Head of caudate nucleus (tissue), 42 donors: Measurements from ENCODE around the gene ZNF8.
A peak's percentile ranks its signal among the peaks of the same experiment; 100 is the strongest.
"Not testable (repeated sequence)": the region's sequence is repeated elsewhere in the genome, so short reads cannot be mapped to it uniquely, and the experiment has no call there.

Experiments used
- DNase-seq, 42 donors: peaks; one replicate each; pipeline versions ENCODE4 v3.0.0 to v3.0.0-alpha.2; 2020 to 2021; ENCODE audit warnings: mixed read lengths in 7 of 42
- intact Hi-C: fragments of 100-400 bp; cut with DNase I; formaldehyde crosslinking; loops from one replicate; pipeline ENCODE4 v1.15.0; 2022

The ZNF8 gene

DNA sequence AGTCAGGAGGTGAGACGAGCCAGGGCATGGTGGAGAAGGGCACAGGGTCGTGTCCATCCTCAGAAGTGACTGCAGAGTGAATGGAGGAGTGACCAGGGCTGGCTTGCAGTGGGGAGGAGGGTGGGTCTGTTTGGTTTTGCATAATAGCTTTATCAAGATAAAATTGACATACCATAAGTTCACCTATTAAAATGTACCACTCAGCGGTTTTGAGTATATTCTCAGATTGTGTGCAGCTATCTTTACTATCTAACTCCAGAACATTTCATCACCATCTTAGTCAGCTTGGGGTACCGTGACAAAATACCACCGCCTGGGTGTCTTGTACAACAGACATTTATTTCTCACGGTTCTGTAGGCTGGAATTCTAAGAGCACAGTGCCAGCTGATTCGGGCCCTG is 13.2 kb downstream of the ZNF8 start:
- intact Hi-C loops: no loop called here
- no peak for DNase-seq

DNA sequence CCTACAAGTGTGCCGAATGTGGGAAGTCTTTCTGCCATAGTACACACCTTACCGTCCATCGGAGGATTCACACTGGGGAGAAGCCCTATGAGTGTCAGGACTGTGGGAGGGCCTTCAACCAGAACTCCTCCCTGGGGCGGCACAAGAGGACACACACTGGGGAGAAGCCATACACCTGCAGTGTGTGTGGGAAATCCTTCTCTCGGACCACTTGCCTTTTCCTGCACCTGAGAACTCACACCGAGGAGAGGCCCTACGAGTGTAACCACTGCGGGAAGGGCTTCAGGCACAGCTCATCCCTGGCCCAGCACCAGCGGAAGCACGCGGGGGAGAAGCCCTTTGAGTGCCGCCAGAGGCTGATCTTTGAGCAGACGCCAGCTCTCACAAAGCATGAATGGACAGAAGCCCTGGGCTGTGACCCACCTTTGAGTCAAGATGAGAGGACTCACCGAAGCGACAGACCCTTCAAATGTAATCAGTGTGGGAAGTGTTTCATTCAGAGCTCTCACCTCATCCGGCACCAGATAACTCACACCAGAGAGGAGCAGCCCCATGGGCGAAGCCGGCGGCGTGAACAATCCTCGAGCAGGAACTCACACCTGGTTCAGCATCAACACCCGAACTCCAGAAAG is 16.1 kb downstream of the ZNF8 start:
- no peak for DNase-seq
- intact Hi-C loops: no loop called here

DNA sequence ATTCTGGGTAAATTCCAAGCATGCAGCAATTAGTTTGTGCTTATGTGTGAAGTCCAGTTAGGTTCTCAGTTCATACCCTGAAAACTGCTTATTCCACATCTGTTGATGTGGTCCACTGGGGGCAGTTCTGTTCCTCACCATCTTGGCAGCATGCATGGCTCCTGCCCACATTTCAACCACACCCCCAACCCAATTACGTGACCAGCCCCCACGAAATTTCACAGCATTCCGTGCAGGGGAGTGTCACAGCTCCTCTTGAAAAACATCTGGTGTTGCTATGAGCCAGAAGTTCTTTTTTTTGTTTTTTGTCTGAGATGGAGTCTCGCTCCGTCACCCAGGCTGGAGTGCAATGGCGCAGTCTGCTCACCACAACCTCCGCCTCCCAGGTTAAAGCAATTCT is 17.3 kb downstream of the ZNF8 start:
- no peak for DNase-seq
- intact Hi-C loops: no loop called here

DNA sequence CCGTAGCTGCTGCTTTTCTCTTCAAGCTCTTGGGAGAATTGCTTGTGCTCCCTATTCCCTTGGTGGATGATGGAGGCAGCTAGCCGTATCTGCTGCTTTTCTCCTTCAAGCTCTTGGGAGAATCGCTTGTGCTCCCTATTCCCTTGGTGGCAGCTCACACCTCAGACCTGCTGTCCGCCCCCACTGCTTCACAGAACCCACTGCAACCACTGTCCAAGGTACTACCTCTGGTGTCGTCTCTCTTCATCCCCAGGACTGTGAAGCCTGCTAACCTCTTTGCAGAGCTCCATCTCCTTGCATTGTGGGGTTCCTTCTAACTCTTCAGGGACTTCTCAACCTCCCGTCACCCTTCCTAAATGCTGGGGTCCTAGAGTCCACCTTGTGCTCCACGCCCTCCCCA is 21.9 kb downstream of the ZNF8 start:
- intact Hi-C loops: loop anchor here (10.0 kb wide), 1 partner anchor 116 kb away; the partner anchor contains the start of gene ZNF274
- no peak for DNase-seq

DNA sequence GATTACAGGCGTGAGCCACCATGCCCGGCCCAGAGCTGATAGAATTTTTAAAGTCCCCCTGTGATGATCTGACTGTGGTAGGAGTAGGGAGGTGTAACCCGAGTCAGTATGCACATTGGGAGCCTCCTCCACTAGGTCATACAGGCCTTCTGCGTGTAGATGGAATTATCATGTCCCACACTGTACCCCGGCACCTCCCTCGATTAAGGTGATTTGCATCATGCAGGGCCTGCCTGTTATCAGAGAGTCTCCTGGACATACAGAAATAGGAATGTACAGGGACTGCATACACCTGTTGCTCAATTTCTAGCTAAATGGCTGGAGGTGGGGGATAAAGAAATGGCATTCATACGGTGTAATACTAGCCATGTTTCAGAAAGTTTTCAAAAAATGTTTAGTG is 25.5 kb downstream of the ZNF8 start:
- DNase-seq: no peak
- intact Hi-C loops: loop anchor here (2.0 to 10.0 kb wide), 2 partner anchors 23 to 119 kb away; partner anchors contain the start of genes ZNF274 and ZSCAN22

DNA sequence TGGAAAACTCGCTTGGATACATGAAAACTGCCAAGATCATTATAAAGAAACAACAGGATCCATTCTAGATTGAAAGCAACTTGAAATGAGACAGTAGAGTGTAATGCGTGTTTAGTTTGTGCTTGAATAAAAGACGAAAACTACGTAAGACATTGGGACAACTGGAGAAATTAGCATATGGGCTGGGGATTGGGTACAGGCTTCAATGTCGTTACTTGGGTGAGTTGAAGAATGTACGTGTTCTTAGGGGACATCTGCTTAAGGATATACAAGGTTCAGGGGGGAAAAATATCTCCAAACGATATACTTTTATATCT is 26.0 kb downstream of the ZNF8 start:
- DNase-seq: no peak
- intact Hi-C loops: loop anchor here (2.0 to 10.0 kb wide), 2 partner anchors 22 to 120 kb away; partner anchors contain the start of genes ZNF274 and ZSCAN22

DNA sequence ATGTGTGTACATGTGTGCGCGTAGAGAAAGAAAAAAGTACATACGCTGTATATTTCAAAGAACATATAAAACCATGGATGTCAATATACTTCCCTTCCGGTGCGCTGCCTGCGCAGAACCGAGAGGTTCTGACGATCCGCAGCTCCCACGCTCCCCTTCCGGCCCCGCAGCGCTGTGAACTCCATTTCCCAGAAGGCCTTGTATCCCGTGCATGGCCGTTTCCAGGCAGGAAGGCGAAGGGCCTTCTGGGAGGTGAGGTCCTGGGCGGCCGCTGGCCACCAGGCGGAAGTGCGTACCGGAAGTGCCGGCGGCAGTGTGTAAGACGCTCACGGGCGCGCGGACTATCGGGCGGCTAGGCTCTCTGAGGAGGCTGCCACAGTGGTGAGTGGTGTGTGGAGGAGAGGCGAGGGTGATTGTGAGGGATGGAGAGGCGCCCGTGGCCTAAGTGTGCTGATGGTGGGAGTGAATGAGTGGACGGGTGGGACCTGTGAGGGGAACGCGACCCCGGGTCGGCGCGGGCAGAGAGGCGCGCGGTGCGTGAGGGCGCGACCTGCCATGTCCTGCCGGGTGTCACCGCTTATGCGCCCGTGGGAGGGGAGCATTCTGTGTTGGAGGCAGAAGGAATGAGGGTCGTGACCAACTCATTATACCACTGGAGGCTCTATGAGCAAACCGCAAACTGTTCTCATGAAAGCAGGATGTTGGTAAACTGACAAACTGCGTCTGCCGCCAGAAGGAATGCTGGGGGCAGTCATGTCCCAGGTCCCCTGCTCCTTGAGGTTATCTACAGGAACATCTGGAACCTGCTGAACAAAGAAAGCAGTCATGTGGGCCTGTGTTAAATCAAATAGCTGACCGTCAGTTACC is 26.5 kb downstream of the ZNF8 start, which contains the start of gene ERVK3-1:
ERVK3-1 (plus strand) TSS at position 313 of the 867 bp plus-strand sequence. CDS start 6,792 bp downstream, outside the sequence.
- DNase-seq: peak; percentile 93 to 99 (median 97)
- intact Hi-C loops: loop anchor here (2.0 to 10.0 kb wide), 2 partner anchors 22 to 120 kb away; partner anchors contain the start of genes ZNF274 and ZSCAN22

DNA sequence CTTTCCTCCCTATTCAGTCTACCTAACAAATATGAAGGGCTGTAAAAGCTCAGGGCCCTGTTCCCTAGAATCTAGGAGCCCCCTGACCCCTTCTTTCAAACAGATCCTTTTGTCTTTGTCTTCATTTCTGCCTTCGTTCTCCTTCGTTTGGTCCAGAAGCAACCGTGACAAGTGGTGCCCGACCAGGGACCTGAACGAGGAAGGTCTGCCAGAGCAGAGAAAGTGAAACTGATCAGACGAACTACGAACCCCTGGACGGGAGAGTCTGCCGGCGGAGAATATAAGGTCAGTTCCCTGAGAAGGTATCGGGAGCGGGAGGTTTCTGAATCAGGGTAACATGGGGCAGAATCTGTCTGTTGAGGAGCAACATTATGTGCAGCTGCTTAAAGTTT is 27.2 kb downstream of the ZNF8 start:
- intact Hi-C loops: loop anchor here (2.0 to 10.0 kb wide), 2 partner anchors 21 to 121 kb away; partner anchors contain the start of genes ZNF274 and ZSCAN22
- no peak for DNase-seq

DNA sequence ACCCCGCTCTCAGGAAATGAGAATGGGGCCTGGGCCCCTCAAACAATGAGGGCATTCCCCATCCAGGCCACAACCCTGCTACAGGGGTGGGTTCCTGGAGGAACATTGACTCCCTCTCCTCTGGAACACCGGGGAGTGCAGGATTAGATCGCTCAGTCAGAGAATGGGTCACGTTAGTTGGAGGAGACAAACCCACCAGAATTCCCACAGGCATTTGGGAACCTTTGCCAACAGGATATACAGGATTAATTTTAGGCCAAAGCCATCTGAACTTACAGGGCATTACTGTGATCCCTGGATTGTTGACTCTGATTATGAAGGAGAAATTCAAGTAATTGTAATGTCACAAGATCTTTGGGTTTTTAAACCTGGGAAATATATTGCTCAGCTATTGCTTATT is 29.0 kb downstream of the ZNF8 start:
- no peak for DNase-seq
- intact Hi-C loops: loop anchor here (10.0 kb wide), 1 partner anchor 123 kb away; the partner anchor contains the start of gene ZNF274

DNA sequence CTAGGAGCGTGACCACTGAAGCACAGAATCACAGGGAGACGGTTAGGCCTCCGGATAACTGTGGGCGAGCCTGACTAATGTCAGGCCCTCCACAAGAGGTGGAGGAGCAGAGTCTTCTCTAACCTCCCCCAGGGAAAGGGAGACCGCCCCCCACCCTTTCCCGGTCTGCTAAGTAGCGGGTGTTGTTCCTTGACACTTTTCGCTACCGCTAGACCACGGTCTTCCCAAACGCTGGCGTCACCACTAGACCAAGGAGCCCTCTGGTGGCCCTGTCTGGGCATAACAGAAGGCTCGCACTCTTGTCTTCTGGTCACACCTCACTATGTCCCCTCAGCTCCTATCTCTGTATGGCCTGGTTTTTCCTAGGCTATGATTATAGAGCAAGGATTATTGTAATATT is 31.9 kb downstream of the ZNF8 start:
- DNase-seq: peak in 41 of 42 donors; percentile 28 to 82 (median 59)
- intact Hi-C loops: not testable (repeated sequence)

DNA sequence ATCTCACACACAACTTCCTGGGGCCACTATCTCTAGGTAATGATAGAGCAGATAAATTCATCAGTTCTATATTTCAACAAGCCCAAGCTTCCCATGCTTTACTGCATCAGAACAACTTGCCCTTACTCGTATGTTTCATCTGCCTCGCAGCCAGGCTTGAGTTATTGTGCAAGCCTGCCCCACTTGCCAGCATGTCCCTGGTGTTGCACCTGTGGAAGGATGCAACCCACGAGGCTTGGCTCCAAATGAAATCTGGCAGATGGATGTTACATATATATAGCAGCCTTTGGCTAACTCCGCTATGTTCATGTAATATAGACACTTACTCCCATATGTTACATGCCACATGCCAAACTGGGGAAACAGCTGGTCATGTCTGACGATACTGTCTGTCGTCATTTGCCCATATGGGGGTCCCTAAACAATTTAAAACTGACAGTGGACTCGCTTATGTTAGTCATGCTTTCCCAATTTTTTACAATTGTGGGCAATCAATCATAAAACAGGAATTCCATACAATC is 32.6 kb downstream of the ZNF8 start:
- intact Hi-C loops: no loop called here
- no peak for DNase-seq

DNA sequence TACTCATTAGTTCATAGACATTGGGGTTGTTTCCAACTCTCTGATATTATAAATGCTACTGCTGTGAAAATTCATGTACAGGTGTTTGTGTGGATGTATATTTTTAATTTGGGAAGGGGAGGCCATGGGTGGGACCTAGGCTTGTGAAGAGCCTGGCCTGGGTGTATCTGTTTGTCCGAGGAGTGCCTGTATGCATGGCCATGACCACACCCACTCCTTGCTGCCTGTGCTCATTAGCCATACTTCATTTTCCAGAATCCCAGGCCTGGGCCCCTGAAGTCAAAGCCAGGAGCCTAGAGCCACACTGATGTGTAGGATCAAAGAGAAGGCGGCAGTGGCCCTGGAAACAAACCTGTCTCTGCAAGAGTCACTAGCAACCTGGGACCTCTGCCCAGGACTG is 36.8 kb downstream of the ZNF8 start:
- DNase-seq: no peak
- intact Hi-C loops: no loop called here

DNA sequence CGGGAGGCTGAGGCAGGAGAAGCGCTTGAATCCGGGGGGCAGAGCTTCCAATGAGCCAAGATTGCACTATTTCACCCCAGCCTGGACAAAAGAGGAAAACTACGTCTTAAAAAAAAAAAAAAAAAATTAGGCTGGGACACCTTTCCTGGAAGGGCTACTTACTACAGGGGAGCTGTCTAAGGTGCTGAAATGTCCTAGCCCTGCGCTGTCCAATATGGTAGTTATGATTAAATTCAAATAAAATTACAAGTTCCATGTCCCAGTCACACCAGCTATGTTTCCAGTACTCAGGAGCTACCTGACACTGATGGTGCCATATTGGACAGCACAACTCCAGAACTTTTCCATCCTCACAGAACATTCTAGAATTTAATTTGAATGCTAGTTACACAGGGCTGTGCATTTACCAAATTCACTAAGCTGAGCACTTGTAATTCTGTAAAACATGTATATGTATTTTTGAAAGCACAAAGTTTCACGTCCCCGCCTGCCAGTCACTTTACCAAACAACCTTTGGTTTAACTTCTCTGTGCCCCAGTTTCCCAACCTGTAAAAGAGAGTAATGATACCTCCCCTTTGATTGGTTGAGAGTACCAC is 38.8 kb downstream of the ZNF8 start:
- intact Hi-C loops: no loop called here
- DNase-seq: no peak

DNA sequence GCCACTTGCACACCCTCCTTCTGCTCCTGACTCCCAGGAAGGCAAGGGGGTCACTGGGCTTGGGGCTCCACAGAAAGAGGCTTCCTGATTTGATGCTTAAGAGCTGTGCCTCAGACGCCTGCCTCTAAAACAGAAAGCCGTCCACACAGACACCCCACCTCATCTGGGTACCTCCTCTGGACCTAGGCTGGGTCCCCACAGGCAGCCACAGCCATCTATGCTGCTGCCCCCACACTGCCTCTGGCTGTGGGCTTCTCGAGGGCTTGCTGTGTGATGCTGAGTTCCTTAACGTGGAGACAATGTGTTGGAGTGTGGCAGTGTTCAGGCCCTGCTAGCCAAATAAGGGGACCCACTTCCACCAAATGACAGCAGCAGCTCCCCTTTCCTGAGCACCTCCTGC is 39.5 kb downstream of the ZNF8 start:
- no peak for DNase-seq
- intact Hi-C loops: no loop called here

DNA sequence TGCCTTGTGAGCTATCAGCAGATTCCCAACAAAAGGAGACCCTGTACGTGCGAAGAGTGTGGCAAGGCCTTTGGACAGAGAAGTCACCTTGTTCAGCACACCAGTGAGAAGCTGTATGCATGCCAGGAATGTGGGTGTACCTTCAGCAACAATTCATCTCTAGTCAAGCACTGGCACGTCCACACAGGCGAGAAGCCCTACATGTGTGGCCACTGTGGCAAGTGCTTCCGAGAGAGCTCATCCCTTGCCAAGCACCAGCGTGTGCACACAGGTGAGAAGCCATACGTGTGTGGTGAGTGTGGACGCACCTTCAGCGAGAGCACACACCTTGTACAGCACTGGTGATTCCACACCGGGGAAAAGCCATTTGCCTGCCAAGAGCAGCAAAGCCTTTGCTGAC is 40.5 kb downstream of the ZNF8 start:
- intact Hi-C loops: no loop called here
- DNase-seq: no peak

DNA sequence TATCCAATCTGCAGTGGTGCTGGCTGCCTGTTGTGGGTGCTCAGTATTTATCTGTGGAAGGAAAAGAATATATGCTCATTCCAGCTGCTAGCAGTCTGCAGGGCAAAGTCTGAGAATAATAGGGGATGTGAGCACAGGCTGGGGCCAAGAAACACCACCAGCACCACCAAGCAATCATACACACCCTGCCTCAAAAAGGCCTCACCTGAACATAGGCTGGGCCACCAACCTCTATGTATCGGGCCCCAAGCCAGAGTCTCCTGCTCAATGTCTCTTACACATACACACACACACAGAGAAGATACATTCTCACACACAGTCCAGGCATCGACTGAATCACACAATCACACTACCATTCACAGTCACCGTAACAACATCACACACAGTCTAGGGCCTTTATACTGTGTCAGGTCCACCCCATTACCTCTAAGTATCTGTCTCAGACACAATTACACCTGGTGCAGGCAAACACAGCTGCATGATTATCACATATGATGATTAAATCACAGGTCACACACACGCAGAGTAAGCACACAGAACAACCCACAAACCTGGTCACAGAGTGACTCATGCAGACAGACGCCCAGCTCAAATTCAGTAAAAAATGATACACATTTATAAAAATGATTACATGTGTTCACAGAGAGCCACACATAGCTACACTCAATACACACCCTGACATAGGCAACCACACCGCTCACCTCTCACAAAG is 46.7 kb downstream of the ZNF8 start:
- intact Hi-C loops: loop anchor here (2.0 kb wide), 2 partner anchors 21 to 55 kb away; partner anchors contain the start of genes ERVK3-1 and ZNF837
- peak in 1 of 42 donors; percentile 25 for DNase-seq

DNA sequence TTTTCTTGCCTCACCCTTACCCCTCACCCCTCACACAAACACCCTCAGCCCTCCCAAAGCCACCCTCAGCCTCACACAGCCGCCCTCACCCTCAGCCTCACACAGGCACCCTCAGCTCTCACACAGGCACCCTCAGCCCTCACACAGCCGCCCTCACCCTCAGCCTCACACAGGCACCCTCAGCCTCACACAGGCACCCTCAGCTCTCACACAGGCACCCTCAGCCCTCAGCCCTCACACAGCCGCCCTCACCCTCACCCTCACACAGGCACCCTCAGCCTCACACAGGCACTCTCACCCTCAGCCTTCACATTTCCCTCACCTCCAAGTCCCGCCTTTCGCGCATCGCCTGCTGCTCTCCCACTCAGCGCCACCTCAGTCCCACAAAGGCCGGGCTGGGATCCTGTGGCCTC is 47.8 kb downstream of the ZNF8 start:
- intact Hi-C loops: loop anchor here (2.0 kb wide), 2 partner anchors 22 to 54 kb away; partner anchors contain the start of genes ERVK3-1 and ZNF837
- peak in 1 of 42 donors; percentile 13 for DNase-seq

DNA sequence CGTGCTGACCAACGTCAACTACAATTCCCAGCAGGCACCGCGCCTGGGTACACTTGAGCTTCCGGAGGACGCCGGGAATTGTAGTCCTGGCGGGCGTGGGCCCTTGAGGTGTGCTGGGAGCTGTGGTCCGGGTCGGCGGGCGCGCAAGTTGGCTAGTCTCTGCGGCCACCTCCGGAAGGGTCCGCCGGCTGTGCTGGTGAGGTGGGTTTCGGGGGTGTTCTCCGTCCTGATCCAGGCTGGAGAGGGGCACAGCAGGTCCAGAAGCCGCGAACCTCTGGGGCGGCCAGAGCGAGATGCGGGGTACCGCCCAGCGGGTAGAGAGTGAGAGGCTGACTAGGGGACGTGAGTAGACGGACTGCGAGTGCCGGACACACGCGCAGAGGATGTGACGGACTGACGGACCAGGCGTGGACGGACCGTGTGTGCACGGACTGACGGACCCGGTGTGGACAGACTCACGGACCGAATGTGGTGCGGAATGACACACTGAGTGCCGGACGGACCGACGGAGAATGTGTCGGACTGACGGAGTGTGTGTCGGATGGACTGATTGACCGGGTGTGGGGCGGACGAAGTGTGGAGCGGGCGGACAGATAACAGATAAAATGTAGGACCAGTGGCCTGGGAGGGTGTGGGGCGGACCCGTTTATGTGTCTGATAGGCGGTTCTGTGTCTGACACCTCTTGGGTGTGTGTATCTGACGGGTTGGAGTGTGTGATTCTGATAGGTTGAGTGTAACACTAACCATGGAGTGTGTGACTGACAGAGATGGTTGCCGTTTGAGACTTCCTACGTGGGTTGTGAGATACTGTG is 48.4 kb downstream of the ZNF8 start, which contains the start of gene ZSCAN22:
ZSCAN22 (plus strand) TSS at position 81 of the 813 bp plus-strand sequence. CDS start 7,809 bp downstream, outside the sequence.
- intact Hi-C loops: loop anchor here (2.0 kb wide), 2 partner anchors 22 to 54 kb away; partner anchors contain the start of genes ERVK3-1 and ZNF837

More for the DNA sequence above, 48.4 kb downstream of the ZNF8 start, which contains the start of gene ZSCAN22:
- DNase-seq: peak; percentile 96 to 99 (median 98)
